Left colon (tissue), 2 donors: Measurements from ENCODE around the gene RNF186. TPM values are rescaled to one million over a fixed set of nuclear protein-coding genes. Genes with fewer than 3 reads are reported as not detected.
A peak's percentile ranks its signal among the peaks of the same experiment; 100 is the strongest.
"Not testable (repeated sequence)": the region's sequence is repeated elsewhere in the genome, so short reads cannot be mapped to it uniquely, and the experiment has no call there.

Experiments
- ATAC-seq: fragments of 200-7000 bp; cut with Tn5 transposase; one replicate; pipeline ENCODE4 v1.9.1; 2020; ENCODE audit warnings: mild to moderate bottlenecking, moderate library complexity
- DNase-seq, 2 donors: peaks; one replicate each; pipeline ENCODE4 v3.0.0-alpha.2; 2020
- intact Hi-C, 2 donors: fragments of 100-400 bp; cut with DNase I in 1 of 2; cut with micrococcal nuclease in 1 of 2; formaldehyde crosslinking; loops; one replicate each; pipeline versions ENCODE4 v1.11.2 to v1.14.0; 2022; cut with DNase I, micrococcal nuclease
- total RNA-seq, 2 donors: library from RNA; stranded (reverse); fragmentation: NEBNext Ultra II Directional; extraction: Animal tissue kit (Norgen Biotek cat#: 25700); gene quantifications; one replicate each; pipeline ENCODE4 v1.2.1, GENCODE V29; 2021
- donor health status: DM: no; HTN: no; CAD: no.
- donor health status: DM: yes; HTN: yes; CAD: no.

The RNF186 gene
- total RNA-seq, 2 donors from 2014 or later, result 50.3 to 53.7 TPM

DNA sequence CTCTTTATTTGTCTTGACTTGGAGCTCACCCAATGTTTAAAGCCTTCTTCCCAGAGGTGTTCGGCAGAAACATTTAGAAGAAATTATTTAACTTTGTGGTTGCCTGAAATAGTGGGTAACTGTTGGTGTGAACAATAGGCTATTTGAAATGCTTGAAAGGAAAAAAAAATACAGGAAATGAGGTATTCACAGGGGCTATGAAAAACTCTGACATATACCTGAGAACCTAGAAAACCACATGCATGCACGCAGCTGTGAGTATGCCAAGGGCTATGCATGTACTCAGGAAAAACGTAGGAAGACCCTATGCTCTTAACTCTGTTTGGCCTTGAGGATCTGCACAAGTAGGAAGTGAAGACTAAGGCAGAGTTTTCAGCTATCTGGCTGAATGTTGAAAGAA, 16.4 kb upstream of the RNF186 start:
- intact Hi-C loops, result no loop called here
- no peak for DNase-seq
- ATAC-seq, result no peak

DNA sequence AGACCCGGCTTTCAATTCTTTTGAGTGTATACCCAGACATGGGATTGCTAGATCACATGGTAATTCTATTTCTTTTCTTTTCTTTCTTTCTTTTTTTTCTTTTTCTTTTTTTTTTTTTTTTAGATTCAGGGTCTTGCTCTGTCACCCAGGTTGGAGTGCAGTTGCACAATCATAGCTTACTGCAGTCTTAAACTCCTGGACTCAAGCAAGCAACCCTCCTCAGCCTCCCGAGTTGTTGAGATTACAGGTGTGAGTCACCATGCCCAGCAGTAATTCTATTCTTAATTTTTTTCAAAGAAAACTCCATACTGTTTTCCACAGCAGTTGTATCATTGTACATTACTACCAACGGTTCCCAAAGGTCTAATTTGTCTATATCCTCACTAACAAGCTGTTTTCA, 13.5 kb upstream of the RNF186 start:
- intact Hi-C loops, result no loop called here
- DNase-seq, result no peak
- no peak for ATAC-seq

DNA sequence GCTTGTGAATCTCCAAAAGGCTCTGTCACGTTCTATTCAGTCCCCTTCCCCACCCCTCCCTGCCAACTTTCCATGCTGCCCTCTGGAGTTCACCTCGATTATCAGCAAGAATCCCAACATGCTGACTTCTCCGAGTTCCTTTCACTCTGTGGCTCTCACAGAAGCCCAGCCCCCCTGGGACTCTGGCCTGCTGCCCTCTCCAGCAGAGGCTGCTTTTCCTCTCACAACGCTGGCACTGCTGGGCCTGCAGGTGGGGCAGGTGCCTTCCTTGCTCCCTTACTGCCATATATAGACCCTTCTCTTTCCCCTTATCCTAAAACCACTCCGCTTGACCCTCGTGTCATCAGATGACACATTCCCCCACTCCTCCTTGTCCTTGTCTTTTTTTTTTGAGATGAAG, 10.2 kb upstream of the RNF186 start:
- intact Hi-C loops, result no loop called here
- DNase-seq (no peak), ATAC-seq (peak; percentile 71)

- DNase-seq, result no peak
- intact Hi-C loops, result no loop called here
- no peak for ATAC-seq
Measured at GRCh38 chr1:19824541-19824940, 9.5 kb upstream of the RNF186 start.

DNA sequence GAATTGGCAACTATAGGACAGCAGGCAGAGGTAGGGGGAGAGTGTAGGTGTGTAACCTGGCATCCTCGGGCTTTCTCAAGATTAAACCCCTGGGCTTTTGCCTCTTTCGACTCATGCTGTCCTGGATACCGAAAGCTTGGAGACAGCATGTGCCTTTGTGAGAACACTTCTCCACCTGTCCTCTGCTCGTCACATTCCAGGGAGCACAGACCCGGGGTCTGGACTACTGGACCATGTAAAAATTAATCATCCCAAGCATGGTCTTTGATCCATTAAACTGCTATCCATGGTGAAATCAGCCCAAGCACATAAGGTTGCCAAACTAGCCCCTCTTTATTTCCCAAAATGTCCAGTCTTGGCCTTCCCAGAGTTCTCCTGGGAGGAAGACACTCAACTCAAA, 9.0 kb upstream of the RNF186 start:
- ATAC-seq (no peak), DNase-seq (no peak)
- intact Hi-C loops, result no loop called here

DNA sequence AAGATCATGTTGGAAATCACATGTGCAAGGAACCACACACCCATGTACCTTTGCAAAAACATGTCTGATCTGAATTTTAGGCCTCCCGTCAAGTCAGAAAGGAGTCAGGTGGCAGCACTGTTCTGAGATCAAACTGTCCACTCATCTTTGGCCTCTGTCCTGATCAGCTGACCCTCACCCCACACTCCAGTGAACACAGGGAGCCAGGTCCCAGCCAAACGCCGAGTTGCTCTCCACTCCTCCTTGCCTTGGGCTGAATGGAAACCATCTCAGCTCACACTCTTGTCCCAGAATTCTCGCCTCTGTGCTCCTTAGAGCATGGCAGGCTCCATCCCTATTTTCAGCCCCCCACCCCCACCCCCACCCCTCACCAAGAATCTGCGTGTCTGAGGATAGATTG, 4.6 kb upstream of the RNF186 start:
- intact Hi-C loops, result no loop called here
- DNase-seq (no peak), ATAC-seq (no peak)

GRCh38 chr1:19818324-19818723, 3.2 kb upstream of the RNF186 start:
- intact Hi-C loops, result no loop called here
- ATAC-seq (no peak), DNase-seq (no peak)

DNA sequence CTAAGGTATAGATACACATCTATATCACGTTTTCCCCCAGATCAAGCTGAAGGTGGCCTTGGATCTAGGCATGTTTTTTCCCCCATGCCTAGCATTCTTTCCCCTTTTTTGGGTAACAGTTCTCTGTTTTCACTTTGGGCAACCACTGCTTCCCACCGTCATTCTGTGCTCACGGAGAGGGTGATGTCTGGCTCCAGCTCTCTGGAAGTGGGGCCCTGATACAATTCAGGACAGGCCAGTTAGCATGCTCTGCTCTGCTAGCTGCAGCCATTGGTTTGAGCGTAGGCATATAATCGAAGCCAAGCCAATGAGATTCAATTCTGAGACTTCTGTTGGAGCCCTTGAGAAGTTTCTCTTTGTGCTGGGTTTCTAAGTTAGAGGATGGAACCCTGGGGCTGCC, 2.1 kb upstream of the RNF186 start:
- DNase-seq (no peak), ATAC-seq (no peak)
- intact Hi-C loops, result no loop called here

- DNase-seq, intact Hi-C loops: not testable (repeated sequence)
Measured at GRCh38 chr1:19816737-19817086, 1.6 kb upstream of the RNF186 start.

GRCh38 chr1:19815801-19816736, 986 bp upstream of the RNF186 start:
- ATAC-seq (peak; percentile 55), DNase-seq (peak; percentile 95 to 96)
- intact Hi-C loops, result no loop called here

More at GRCh38 chr1:19816737-19817086, 1.6 kb upstream of the RNF186 start:
- ATAC-seq, result not testable (repeated sequence)

DNA sequence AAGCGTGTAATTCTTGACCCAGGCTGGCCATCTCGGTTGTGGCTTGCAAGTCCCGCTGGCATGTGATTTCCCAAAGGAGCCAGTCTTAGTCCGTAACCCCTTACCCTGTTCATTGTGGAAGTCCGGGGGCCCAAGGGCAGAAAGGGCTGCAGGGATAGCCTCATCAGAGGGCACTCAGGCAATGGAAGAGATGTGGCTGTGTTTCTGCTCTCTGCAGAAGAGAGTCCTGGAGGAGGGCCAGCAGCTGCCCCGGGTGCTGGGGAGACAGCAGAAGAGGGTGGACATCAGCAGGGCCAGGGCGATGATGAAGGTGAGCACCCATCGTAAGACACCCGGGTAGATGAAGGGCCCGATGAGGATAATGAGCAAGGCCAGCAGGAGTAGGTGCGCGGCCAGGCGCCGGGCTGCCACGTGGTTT, 830 bp downstream of the RNF186 start:
- ATAC-seq, result peak; percentile 5
- DNase-seq, result peak in 1 of 2 donors; percentile 57
- intact Hi-C loops, result no loop called here

GRCh38 chr1:19813643-19813960, 1.5 kb downstream of the RNF186 start:
- intact Hi-C loops, result no loop called here
- no peak for DNase-seq

GRCh38 chr1:19812875-19813642, 2.0 kb downstream of the RNF186 start:
- ATAC-seq (peak; percentile 49), DNase-seq (peak; percentile 71 to 72)
- intact Hi-C loops, result no loop called here

More at GRCh38 chr1:19813643-19813960, 1.5 kb downstream of the RNF186 start:
- ATAC-seq, result no peak

- intact Hi-C loops, result no loop called here
- ATAC-seq, result no peak
- DNase-seq, result peak; percentile 50 to 51
Measured at GRCh38 chr1:19811206-19811851, 3.8 kb downstream of the RNF186 start.

DNA sequence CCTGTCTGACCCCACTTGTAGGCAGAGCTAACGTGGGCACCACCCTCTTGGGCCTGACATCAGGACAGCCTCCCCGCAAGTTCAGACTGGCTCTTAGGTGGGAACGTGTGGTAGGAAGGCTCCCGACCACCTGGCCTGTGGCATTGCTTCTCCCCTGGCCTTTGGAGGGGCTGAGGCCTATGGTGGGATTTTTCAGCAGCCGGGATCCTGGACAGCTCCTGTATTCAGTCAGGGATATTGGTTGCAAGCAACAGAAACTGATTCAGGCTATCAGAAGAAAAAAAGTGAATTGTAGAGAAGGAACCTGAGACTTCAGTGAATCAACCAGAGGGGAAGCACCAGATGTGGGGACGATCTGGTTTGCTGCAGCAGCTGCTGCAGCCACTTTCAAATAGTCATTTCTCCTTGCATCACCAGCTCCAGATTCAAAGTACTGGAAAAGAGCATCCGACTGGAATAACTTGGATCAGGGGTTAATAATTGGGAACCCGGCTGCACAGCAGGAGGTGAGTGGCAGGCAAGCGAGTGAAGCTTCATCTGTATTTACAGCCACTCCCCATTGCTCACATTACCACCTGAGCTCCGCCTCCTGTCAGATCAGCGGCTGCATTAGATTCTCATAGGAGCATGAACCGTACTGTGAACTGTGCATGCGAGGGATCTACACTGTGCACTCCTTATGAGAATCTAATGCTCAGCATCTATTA, 5.9 kb downstream of the RNF186 start:
- no peak for ATAC-seq
- intact Hi-C loops, result no loop called here
- peak; percentile 32 to 47 for DNase-seq

DNA sequence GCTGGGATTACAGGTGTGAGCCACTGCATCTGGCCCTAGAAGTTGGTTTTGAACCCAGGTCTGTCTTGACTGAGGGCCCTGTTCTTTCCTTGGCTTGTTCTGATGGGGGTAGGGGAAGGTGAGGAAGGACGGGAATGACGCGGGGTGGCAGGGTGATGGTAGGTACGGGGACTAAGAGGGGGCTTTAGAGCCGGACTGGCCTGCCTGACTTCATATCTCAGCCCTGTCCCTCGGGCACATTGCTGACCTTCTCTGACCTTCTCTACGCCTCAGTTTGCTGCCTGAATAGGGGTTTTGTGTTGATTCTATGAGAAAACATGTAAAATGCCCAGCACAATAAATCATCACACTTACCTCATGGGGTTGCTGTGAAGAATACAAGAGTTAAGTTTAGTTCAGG, 6.7 kb downstream of the RNF186 start:
- no peak for DNase-seq
- intact Hi-C loops, result no loop called here

GRCh38 chr1:19804831-19805251, 10.2 kb downstream of the RNF186 start:
- intact Hi-C loops, result no loop called here
- DNase-seq (no peak), ATAC-seq (peak; percentile 53)

More for the DNA sequence above, 6.7 kb downstream of the RNF186 start:
- ATAC-seq, result no peak

DNA sequence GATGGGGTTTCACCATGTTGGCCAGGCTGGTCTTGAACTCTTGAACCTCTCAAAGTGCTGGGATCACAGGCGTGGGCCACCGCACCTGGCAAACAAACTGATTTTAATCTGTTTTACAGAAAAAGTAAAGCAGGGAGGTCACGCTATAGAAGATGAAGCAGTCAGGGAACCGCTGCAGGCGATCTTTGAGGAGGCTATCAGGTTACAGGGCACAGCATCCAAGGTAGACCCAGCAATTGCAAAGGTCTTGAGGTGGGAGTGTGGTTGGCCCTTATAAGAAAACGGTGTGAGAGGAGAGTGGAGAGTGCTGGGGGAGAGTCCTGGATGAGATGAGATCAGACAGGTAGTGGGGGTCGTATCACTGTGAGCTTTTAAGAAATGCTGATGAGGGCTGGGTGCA, 12.8 kb downstream of the RNF186 start:
- DNase-seq (no peak), ATAC-seq (no peak)
- intact Hi-C loops, result no loop called here
